Vagina (tissue), 2 donors: ENCODE results near the gene HSD17B10. TPM values are rescaled to one million over a fixed set of nuclear protein-coding genes. Genes with fewer than 3 reads are reported as not detected.

ENCODE experiments used
- DNase-seq, 2 donors: peaks; one replicate each; pipeline ENCODE4 v3.0.0-alpha.2; 2017; ENCODE audit errors: extremely low spot score in 2 of 2
- H3K27ac ChIP-seq: fragments of 200-600 bp; sonication (generic); one replicate; pipeline ENCODE4 v1.5.1; 2019
- H3K27me3 ChIP-seq: fragments of 200-600 bp; sonication (generic); one replicate; pipeline ENCODE4 v1.5.1; 2019
- H3K36me3 ChIP-seq, 2 donors: fragments of 200-600 bp; sonication (generic); one replicate each; pipeline ENCODE4 v1.5.1; 2017 to 2019
- H3K4me1 ChIP-seq: fragments of 200-600 bp; sonication (generic); one replicate; pipeline ENCODE4 v1.5.1; 2019
- H3K4me3 ChIP-seq, 2 donors: fragments of 200-600 bp; sonication (generic); 1 replicate in 1 of 2; 2 replicates in 1 of 2; pipeline ENCODE4 v1.5.1; 2016 to 2019
- H3K9me3 ChIP-seq: fragments of 200-600 bp; sonication (generic); one replicate; pipeline ENCODE4 v1.5.1; 2019
- CTCF ChIP-seq, 3 experiments: fragments of 450-650 bp in 2 of 3; fragments of 200-600 bp in 1 of 3; sonication (generic) in 1 of 3; IDR thresholded peaks; one replicate each; pipeline ENCODE4 v1.5.1; 2017 to 2019; ENCODE audit warnings: antibody characterized with exemption in 3 of 3, mild to moderate bottlenecking in 2 of 3, moderate library complexity in 2 of 3
- POLR2A ChIP-seq, 2 donors: fragments of 450-650 bp; IDR thresholded peaks; one replicate each; pipeline ENCODE4 v1.6.1; 2017; ENCODE audit warnings: antibody characterized with exemption in 2 of 2, mild to moderate bottlenecking in 2 of 2, moderate library complexity in 2 of 2
- POLR2AphosphoS5 ChIP-seq, 2 donors: sonication (generic); formaldehyde crosslinking; IDR thresholded peaks; one replicate each; pipeline ENCODE4 v1.9.0; 2017; ENCODE audit warnings: antibody characterized with exemption in 2 of 2, mild to moderate bottlenecking in 2 of 2, low read depth in 1 of 2; ENCODE audit not compliant: insufficient read depth in 1 of 2
- intact Hi-C: fragments of 100-400 bp; cut with DNase I; formaldehyde crosslinking; loops from one replicate; pipeline ENCODE4 v1.15.1; 2023
- total RNA-seq: library from RNA; depleted of rRNA; stranded (reverse); fragments of >200 nt; gene quantifications from one replicate; pipeline ENCODE4 v1.2.3, GENCODE V29; 2016

The HSD17B10 gene
- total RNA-seq, 1 donor from 2014 or later, result 42.0 TPM

- Histone ChIP-seq H3K27me3 (no peaks in the 10 kb centered on the region), H3K27ac (no peak overlapping the region), H3K9me3 (no peaks in the 10 kb centered on the region), H3K4me3 (no peak overlapping the region), H3K36me3 (no peaks in the 10 kb centered on the region), H3K4me1 (peaks cover 5% of the 10 kb centered on the region)
- no peak for TF ChIP-seq POLR2AphosphoS5 (IDR thresholded peaks at IDR 0.05; ENCODE audit: insufficient read depth in 1 of 2, low read depth in 1 of 2)
- no peak for TF ChIP-seq POLR2A (IDR thresholded peaks at IDR 0.05)
- TF ChIP-seq CTCF (IDR thresholded peaks at IDR 0.05), result no peak
- intact Hi-C loops, result loop anchor here (10.0 kb wide), 1 partner anchor 124 kb away; no protein-coding TSS in a partner anchor
- DNase-seq, result no peak
Observed at GRCh38 chrX:53438832-53439230, 4.7 kb upstream of the HSD17B10 start.

DNA sequence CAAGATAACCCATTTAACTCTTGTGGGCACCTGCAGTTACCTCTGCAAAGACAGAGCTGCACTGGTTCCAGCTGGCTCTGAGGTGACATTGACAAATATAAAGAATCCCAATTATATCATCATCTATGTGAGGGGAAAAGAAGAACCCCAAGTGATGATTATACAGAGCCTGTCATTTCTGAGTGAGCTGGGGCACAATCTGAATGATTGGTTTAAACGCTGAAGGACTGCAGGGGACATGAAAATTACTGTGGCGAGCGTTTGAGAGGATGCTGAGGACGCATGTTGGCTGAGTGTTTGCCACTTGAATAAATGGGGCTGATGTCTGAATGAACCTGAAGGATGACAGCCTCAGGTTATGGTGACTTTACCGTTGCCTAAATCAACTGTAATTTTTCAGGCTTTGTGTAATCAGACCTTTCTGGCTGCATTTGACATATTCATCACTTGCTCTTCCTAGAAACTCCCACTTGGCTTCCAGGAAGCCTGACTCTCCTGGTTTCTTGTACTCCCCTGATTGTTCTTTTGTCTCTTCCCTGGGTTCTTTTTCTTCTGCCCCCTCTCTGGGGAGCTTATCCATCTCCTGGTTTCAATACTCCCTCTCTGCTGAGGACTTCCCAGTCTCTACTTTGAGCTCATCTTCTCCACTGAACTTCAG is 4.1 kb upstream of the HSD17B10 start:
- no peaks in the 10 kb centered on the region for H3K36me3 ChIP-seq
- intact Hi-C loops, result loop anchor here (10.0 kb wide), 1 partner anchor 124 kb away; no protein-coding TSS in a partner anchor
- no peak overlapping the region for H3K27ac ChIP-seq
- H3K4me3 ChIP-seq, result no peak overlapping the region
- TF ChIP-seq CTCF (IDR thresholded peaks at IDR 0.05) (no peak), POLR2A (IDR thresholded peaks at IDR 0.05) (no peak), POLR2AphosphoS5 (IDR thresholded peaks at IDR 0.05; ENCODE audit: insufficient read depth in 1 of 2, low read depth in 1 of 2) (no peak)
- DNase-seq, result no peak
- no peaks in the 10 kb centered on the region for H3K9me3 ChIP-seq
- no peaks in the 10 kb centered on the region for H3K27me3 ChIP-seq
- peaks cover 10% of the 10 kb centered on the region for H3K4me1 ChIP-seq

DNA sequence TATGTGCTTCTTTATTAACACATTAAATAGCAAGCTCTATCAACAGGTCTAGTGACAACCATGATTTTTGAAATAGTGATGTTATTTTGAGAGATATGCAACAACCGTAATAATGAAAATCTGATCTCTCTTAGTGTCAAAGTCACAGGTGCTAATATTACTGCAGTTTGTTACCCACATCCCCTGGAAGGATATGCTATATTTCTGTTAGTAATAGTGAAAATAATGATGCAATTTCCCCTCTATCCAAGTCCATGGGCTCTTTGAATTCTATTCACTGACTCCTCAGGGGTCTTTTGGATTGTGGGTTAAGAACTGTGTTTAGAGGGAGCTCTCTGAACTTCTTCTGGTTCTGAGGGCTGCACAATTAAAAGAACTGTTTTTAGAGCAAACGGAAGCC is 3.0 kb upstream of the HSD17B10 start:
- intact Hi-C loops, result loop anchor here (10.0 kb wide), 1 partner anchor 122 kb away; no protein-coding TSS in a partner anchor
- Histone ChIP-seq H3K4me3 (no peak overlapping the region), H3K9me3 (no peaks in the 10 kb centered on the region), H3K4me1 (peaks cover 10% of the 10 kb centered on the region), H3K27ac (no peak overlapping the region), H3K36me3 (no peaks in the 10 kb centered on the region), H3K27me3 (no peaks in the 10 kb centered on the region)
- TF ChIP-seq POLR2A (IDR thresholded peaks at IDR 0.05) (no peak), POLR2AphosphoS5 (IDR thresholded peaks at IDR 0.05; ENCODE audit: insufficient read depth in 1 of 2, low read depth in 1 of 2) (no peak), CTCF (IDR thresholded peaks at IDR 0.05) (no peak)
- no peak for DNase-seq

DNA sequence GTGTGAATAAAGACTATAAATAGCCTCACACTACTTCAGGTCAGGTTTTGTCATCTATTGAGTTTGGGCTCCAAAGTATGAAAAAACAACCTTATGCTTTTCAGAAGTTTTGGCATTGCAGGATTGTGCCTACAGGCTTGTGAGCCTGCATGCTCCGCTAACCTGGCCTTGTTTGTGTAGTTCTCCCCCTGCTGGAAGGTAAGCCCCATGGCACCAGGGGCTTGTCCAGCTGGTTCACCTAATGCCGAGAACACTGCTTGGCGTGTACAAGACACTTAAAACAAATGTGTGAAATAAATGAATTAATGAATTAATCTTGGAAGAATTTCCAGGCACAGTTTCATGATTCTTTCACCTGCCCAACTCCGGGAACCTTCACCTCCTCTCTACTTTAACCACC is 1.8 kb upstream of the HSD17B10 start:
- no peak overlapping the region for H3K27ac ChIP-seq
- no peak for DNase-seq
- TF ChIP-seq POLR2AphosphoS5 (IDR thresholded peaks at IDR 0.05; ENCODE audit: insufficient read depth in 1 of 2, low read depth in 1 of 2), result peak in 1 of 2 donors; percentile 23
- TF ChIP-seq CTCF (IDR thresholded peaks at IDR 0.05), result peak; percentile 49 to 72 (median 62)
- no peak for TF ChIP-seq POLR2A (IDR thresholded peaks at IDR 0.05)
- peaks cover 5% of the 10 kb centered on the region for H3K4me1 ChIP-seq
- H3K27me3 ChIP-seq, result no peaks in the 10 kb centered on the region
- no peaks in the 10 kb centered on the region for H3K9me3 ChIP-seq
- intact Hi-C loops, result loop anchor here (10.0 kb wide), 1 partner anchor 121 kb away; no protein-coding TSS in a partner anchor
- no peak overlapping the region for H3K4me3 ChIP-seq
- H3K36me3 ChIP-seq, result peaks cover 0 to 3% of the 10 kb centered on the region in 2 donors

DNA sequence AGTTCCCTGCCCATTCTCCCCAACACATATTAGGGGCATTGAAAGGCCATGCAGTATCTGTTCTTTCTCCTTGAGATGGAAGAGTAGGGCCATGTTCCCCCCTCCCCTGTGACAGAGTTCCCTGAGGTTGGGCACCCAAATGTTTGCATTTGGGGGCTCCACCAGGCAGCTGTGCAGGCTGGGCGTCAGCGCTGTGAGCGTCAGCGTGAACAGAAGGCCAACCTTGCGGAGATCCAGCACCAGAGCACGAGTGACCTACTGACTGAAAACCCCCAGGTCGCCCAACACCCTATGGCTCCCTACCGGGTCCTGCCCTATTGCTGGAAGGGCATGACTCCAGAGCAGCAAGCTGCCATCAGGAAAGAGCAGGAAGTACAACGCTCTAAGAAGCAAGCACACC is 3.9 kb downstream of the HSD17B10 start:
- no peak overlapping the region for H3K4me3 ChIP-seq
- intact Hi-C loops, result loop anchor here (10.0 kb wide), 1 partner anchor 115 kb away; no protein-coding TSS in a partner anchor

More for the DNA sequence above, 3.9 kb downstream of the HSD17B10 start:
- TF ChIP-seq CTCF (IDR thresholded peaks at IDR 0.05) (no peak), POLR2A (IDR thresholded peaks at IDR 0.05) (no peak), POLR2AphosphoS5 (IDR thresholded peaks at IDR 0.05; ENCODE audit: insufficient read depth in 1 of 2, low read depth in 1 of 2) (no peak)
- DNase-seq, result no peak
- H3K27ac ChIP-seq, result no peak overlapping the region
- peaks cover 0 to 5% of the 10 kb centered on the region in 2 donors for H3K36me3 ChIP-seq
- peaks cover 4% of the 10 kb centered on the region for H3K4me1 ChIP-seq
- no peaks in the 10 kb centered on the region for H3K27me3 ChIP-seq
- no peaks in the 10 kb centered on the region for H3K9me3 ChIP-seq
